Kidney (tissue), 14 donors: ENCODE results near the gene TFB1M. TPM values are rescaled to one million over a fixed set of nuclear protein-coding genes. Genes with fewer than 3 reads are reported as not detected.
"Not testable (repeated sequence)": the region's sequence is repeated elsewhere in the genome, so short reads cannot be mapped to it uniquely, and the experiment has no call there.

ENCODE experiments used
- DNase-seq, 5 donors: peaks; one replicate each; pipeline ENCODE4 v3.0.0-alpha.2; 2013 to 2020
- FAIRE-seq: peaks from 2 replicates; lab custom pipeline; 2012; peaks lifted over from hg19 to GRCh38; lab: Jason Lieb, UNC
- H3K27ac ChIP-seq, 2 donors: one replicate each; pipeline ENCODE4 v1.7.0; 2013; ENCODE audit warnings: low read depth in 2 of 2, low read length in 2 of 2, inconsistent platforms in 1 of 2
- H3K27me3 ChIP-seq: one replicate; pipeline ENCODE4 v1.7.1; 2013; ENCODE audit warnings: low read length, inconsistent platforms; ENCODE audit not compliant: control insufficient read depth, insufficient read depth
- H3K36me3 ChIP-seq, 3 donors: one replicate each; pipeline versions ENCODE4 v1.7.0 to v1.7.1; 2013; ENCODE audit warnings: low read length in 3 of 3, control low read depth in 1 of 3, inconsistent platforms in 1 of 3; ENCODE audit not compliant: insufficient read depth in 3 of 3, control insufficient read depth in 2 of 3
- H3K4me1 ChIP-seq, 3 donors: one replicate each; pipeline versions ENCODE4 v1.7.0 to v1.7.1; 2013; ENCODE audit warnings: low read length in 3 of 3, inconsistent platforms in 1 of 3, low read depth in 1 of 3; ENCODE audit not compliant: control insufficient read depth in 2 of 3, insufficient read depth in 2 of 3
- H3K4me3 ChIP-seq, 3 donors: one replicate each; pipeline versions ENCODE4 v1.7.0 to v1.8.1; 2013; ENCODE audit warnings: low read length in 3 of 3, control low read depth in 1 of 3, inconsistent platforms in 1 of 3
- H3K9ac ChIP-seq, 3 donors: one replicate each; pipeline versions ENCODE4 v1.7.0 to v1.7.1; 2013; ENCODE audit warnings: low read length in 3 of 3, control low read depth in 1 of 3, inconsistent platforms in 1 of 3
- H3K9me3 ChIP-seq, 3 donors: one replicate each; pipeline versions ENCODE4 v1.7.0 to v1.7.1; 2013; ENCODE audit warnings: low read length in 3 of 3, control low read depth in 1 of 3, inconsistent platforms in 1 of 3; ENCODE audit not compliant: control insufficient read depth in 2 of 3, insufficient read depth in 1 of 3
- CTCF ChIP-seq: IDR thresholded peaks from 3 replicates; pipeline ENCODE4 v1.5.1; 2012; ENCODE audit warnings: mild to moderate bottlenecking, moderate library complexity, borderline replicate concordance; ENCODE audit not compliant: insufficient read depth; ENCODE audit errors: extremely low read depth
- intact Hi-C: fragments of 100-400 bp; cut with DNase I; formaldehyde crosslinking; loops from one replicate; pipeline ENCODE4 v1.11.1; 2022
- polyA plus RNA-seq: library from polyadenylated mRNA; stranded (reverse); fragments of 350-450 nt; fragmentation: Illumina TruSeq; extraction: RNeasy Lipid Tissue Mini Kit (QIAGEN cat#74804); gene quantifications from one replicate; pipeline ENCODE4 v1.2.3, GENCODE V29; 2014; ENCODE audit warnings: low read depth, low replicate concordance; ENCODE audit not compliant: insufficient read depth
- total RNA-seq: library from RNA; stranded (reverse); fragmentation: NEBNext Ultra II Directional; extraction: Animal tissue kit (Norgen Biotek cat#: 25700); gene quantifications from one replicate; pipeline ENCODE4 v1.2.1, GENCODE V29; 2021
- donor health status: control.
- donor health status: control.
- donor health status: control.
- donor health status: control.
- donor health status: control.
- donor health status: DM: yes; HTN: yes; CAD: no.
- donor health status: Normal renal cell carcinoma (clear cell type).

TFB1M gene
- total and polyA plus RNA-seq, 2 donors from 2014 or later: 16.3 to 28.1 TPM

GRCh38 chr6:155340464-155341129, 26.3 kb upstream of the TFB1M start:
- H3K9me3 ChIP-seq: no peaks in the 10 kb centered on the region
- H3K36me3 ChIP-seq: no peaks in the 10 kb centered on the region
- intact Hi-C loops: no loop called here
- H3K27me3 ChIP-seq: no peaks in the 10 kb centered on the region
- H3K4me3 ChIP-seq: no peak overlapping the region
- no peak overlapping the region for H3K9ac ChIP-seq
- DNase-seq: no peak
- no peak overlapping the region for H3K27ac ChIP-seq
- FAIRE-seq: no peak
- no peaks in the 10 kb centered on the region for H3K4me1 ChIP-seq
- no peak for TF ChIP-seq CTCF

- H3K27ac ChIP-seq, H3K27me3 ChIP-seq, H3K36me3 ChIP-seq, intact Hi-C loops, FAIRE-seq, H3K4me3 ChIP-seq, H3K4me1 ChIP-seq, H3K9me3 ChIP-seq, DNase-seq, H3K9ac ChIP-seq: not testable (repeated sequence)
Observed at GRCh38 chr6:155339929-155340328, 25.6 kb upstream of the TFB1M start.

GRCh38 chr6:155338237-155338636, 24.0 kb upstream of the TFB1M start:
- H3K4me1 ChIP-seq, H3K9me3 ChIP-seq, H3K36me3 ChIP-seq, FAIRE-seq, H3K27ac ChIP-seq, DNase-seq, H3K27me3 ChIP-seq, H3K9ac ChIP-seq, intact Hi-C loops, H3K4me3 ChIP-seq: not testable (repeated sequence)

- H3K9ac ChIP-seq: no peak overlapping the region
- no peak overlapping the region for H3K4me3 ChIP-seq
- H3K27me3 ChIP-seq: no peaks in the 10 kb centered on the region
- FAIRE-seq (no peak), DNase-seq (no peak)
- no peak overlapping the region for H3K27ac ChIP-seq
- H3K36me3 ChIP-seq: no peaks in the 10 kb centered on the region
- intact Hi-C loops: no loop called here
- no peaks in the 10 kb centered on the region for H3K4me1 ChIP-seq
- TF ChIP-seq CTCF: no peak
- no peaks in the 10 kb centered on the region for H3K9me3 ChIP-seq
Observed at GRCh38 chr6:155335265-155335664, 21.0 kb upstream of the TFB1M start.

- H3K9ac ChIP-seq, FAIRE-seq, H3K27me3 ChIP-seq, H3K36me3 ChIP-seq, H3K9me3 ChIP-seq, intact Hi-C loops, DNase-seq, H3K4me1 ChIP-seq, H3K4me3 ChIP-seq, H3K27ac ChIP-seq: not testable (repeated sequence)
Observed at GRCh38 chr6:155334073-155334472, 19.8 kb upstream of the TFB1M start.
